NCI-H2171 treated with DMSO at 0.1 percent for 48 hours (cell line): ENCODE results near the gene RTN4.
"Not testable (repeated sequence)": the region's sequence is repeated elsewhere in the genome, so short reads cannot be mapped to it uniquely, and the experiment has no call there.

ENCODE experiments used
- DNase-seq: peaks from one replicate; lab custom pipeline; 2025; lab: John Stamatoyannopoulos, UW

Gene RTN4

GRCh38 chr2:55010149-55010591, 40.1 kb downstream of the RTN4 start:
- peak; percentile 80 for DNase-seq

- DNase-seq: no peak
Observed at GRCh38 chr2:55009277-55010060, 40.8 kb downstream of the RTN4 start.

- no peak for DNase-seq
Observed at GRCh38 chr2:55006306-55006705, 43.9 kb downstream of the RTN4 start.

- DNase-seq: no peak
Observed at GRCh38 chr2:55003706-55004639, 46.3 kb downstream of the RTN4 start.

- no peak for DNase-seq
Observed at GRCh38 chr2:55001716-55002115, 48.5 kb downstream of the RTN4 start.

GRCh38 chr2:55000341-55000740, 49.9 kb downstream of the RTN4 start:
- peak; percentile 19 for DNase-seq

GRCh38 chr2:54999182-54999581, 51.1 kb downstream of the RTN4 start:
- peak; percentile 83 for DNase-seq

- no peak for DNase-seq
Observed at GRCh38 chr2:54997826-54998225, 52.4 kb downstream of the RTN4 start.

- no peak for DNase-seq
Observed at GRCh38 chr2:54995553-54995952, 54.7 kb downstream of the RTN4 start.

- not testable (repeated sequence) for DNase-seq
Observed at GRCh38 chr2:54990694-54991093, 59.6 kb downstream of the RTN4 start.

GRCh38 chr2:54988612-54989011, 61.6 kb downstream of the RTN4 start:
- no peak for DNase-seq

- DNase-seq: peak; percentile 21
Observed at GRCh38 chr2:54986264-54986663, 64.0 kb downstream of the RTN4 start.

GRCh38 chr2:54984476-54984875, 65.8 kb downstream of the RTN4 start:
- no peak for DNase-seq

- no peak for DNase-seq
Observed at GRCh38 chr2:54983345-54984220, 66.7 kb downstream of the RTN4 start.

- no peak for DNase-seq
Observed at GRCh38 chr2:54981385-54981784, 68.9 kb downstream of the RTN4 start.

- DNase-seq: no peak
Observed at GRCh38 chr2:54979321-54980044, 70.8 kb downstream of the RTN4 start.

- no peak for DNase-seq
Observed at GRCh38 chr2:54977149-54977548, 73.1 kb downstream of the RTN4 start.

GRCh38 chr2:54975598-54976492, 74.4 kb downstream of the RTN4 start:
- no peak for DNase-seq

GRCh38 chr2:54975175-54975574, 75.1 kb downstream of the RTN4 start:
- no peak for DNase-seq

- DNase-seq: no peak
Observed at GRCh38 chr2:54969940-54970338, 80.3 kb downstream of the RTN4 start.
